WTC11 (cell line): ENCODE results near the gene CORO7. TPM values are rescaled to one million over a fixed set of nuclear protein-coding genes. Genes with fewer than 3 reads are reported as not detected.

ENCODE experiments used
- ATAC-seq: fragments of 200-7000 bp; cut with Tn5 transposase; 2 replicates; pipeline ENCODE4 v1.10.0; 2021; ENCODE audit warnings: mild to moderate bottlenecking, moderate library complexity
- CTCF ChIA-PET: fragments of 300-600 bp; sonication (Branson Sonifier 250); formaldehyde crosslinking; loops from one replicate; lab custom pipeline; 2021; ENCODE audit warnings: antibody characterized with exemption; lab: Charles Lee
- POLR2A ChIA-PET: fragments of 350-600 bp; sonication (Branson Sonifier 250); formaldehyde crosslinking; loops from one replicate; lab custom pipeline; 2021; ENCODE audit warnings: antibody characterized with exemption; lab: Charles Lee
- DNase-seq: peaks from one replicate; pipeline ENCODE4 v3.0.0; 2021; ENCODE audit warnings: low spot score
- H3K27ac Mint-ChIP-seq: 2 replicates; pipeline ENCODE4 v1.8.0; 2021; ENCODE audit warnings: mixed read lengths
- H3K27me3 Mint-ChIP-seq: 2 replicates; pipeline ENCODE4 v1.8.0; 2021; ENCODE audit warnings: low read depth, mild to moderate bottlenecking, moderate library complexity, mixed read lengths
- H3K36me3 Mint-ChIP-seq: 2 replicates; pipeline ENCODE4 v1.8.0; 2021; ENCODE audit warnings: mixed read lengths
- H3K4me1 Mint-ChIP-seq: 2 replicates; pipeline ENCODE4 v1.8.0; 2022; ENCODE audit warnings: mixed read lengths
- H3K4me3 Mint-ChIP-seq: 2 replicates; pipeline ENCODE4 v1.8.0; 2021; ENCODE audit warnings: mild to moderate bottlenecking, moderate library complexity, mixed read lengths
- H3K9me3 Mint-ChIP-seq: 2 replicates; pipeline ENCODE4 v1.8.0; 2021; ENCODE audit warnings: mixed read lengths
- CREM ChIP-seq: sonication (generic); formaldehyde crosslinking; IDR thresholded peaks from 2 replicates; pipeline ENCODE4 v1.8.1; 2022; ENCODE audit warnings: mild to moderate bottlenecking, missing genetic modification reagents, moderate library complexity
- GTF2I ChIP-seq: fragments of 250-450 bp; sonication (Bioruptor Pico); conservative IDR thresholded peaks from 2 replicates; pipeline ENCODE4 v1.4.0; 2021; ENCODE audit warnings: mild to moderate bottlenecking
- NR2C2 ChIP-seq: sonication (generic); formaldehyde crosslinking; IDR thresholded peaks from 2 replicates; pipeline ENCODE4 v1.8.0; 2022; ENCODE audit warnings: mild to moderate bottlenecking, missing genetic modification reagents
- PRRX2 ChIP-seq: fragments of 250-450 bp; sonication (Bioruptor Pico); IDR thresholded peaks from 2 replicates; pipeline ENCODE4 v1.8.0; 2021; ENCODE audit warnings: mild to moderate bottlenecking
- ZNF263 ChIP-seq: sonication (generic); formaldehyde crosslinking; IDR thresholded peaks from 2 replicates; pipeline ENCODE4 v1.8.1; 2022; ENCODE audit warnings: low read depth, mild to moderate bottlenecking, moderate library complexity, missing genetic modification reagents
- ZNF423 ChIP-seq: fragments of 250-450 bp; sonication (Bioruptor Pico); IDR thresholded peaks from 2 replicates; pipeline ENCODE4 v2.1.2; 2022; ENCODE audit warnings: mild to moderate bottlenecking, moderate library complexity
- total RNA-seq: library from RNA; stranded (reverse); gene quantifications from 3 replicates; pipeline ENCODE4 v1.2.3, GENCODE V29; 2021
- TF ChIP-seq, protein P1 (sequence below): sonication (generic); formaldehyde crosslinking; IDR thresholded peaks from 2 replicates; pipeline ENCODE4 v1.8.0; 2023; ENCODE audit warnings: missing genetic modification reagents, mild to moderate bottlenecking, borderline replicate concordance
- TF ChIP-seq, protein P2 (sequence below): sonication (generic); formaldehyde crosslinking; IDR thresholded peaks from 2 replicates; pipeline ENCODE4 v1.8.1; 2023; ENCODE audit warnings: mild to moderate bottlenecking, moderate library complexity, missing genetic modification reagents
- TF ChIP-seq, protein P3 (sequence below): fragments of 250-450 bp; sonication (Bioruptor Pico); IDR thresholded peaks from 2 replicates; pipeline ENCODE4 v1.9.0; 2021; ENCODE audit warnings: mild to moderate bottlenecking
- TF ChIP-seq, protein P4 (sequence below): sonication (generic); formaldehyde crosslinking; IDR thresholded peaks from 2 replicates; pipeline ENCODE4 v1.8.1; 2022; ENCODE audit warnings: missing genetic modification reagents, borderline replicate concordance
- TF ChIP-seq, protein P5 (sequence below): sonication (generic); formaldehyde crosslinking; IDR thresholded peaks from 2 replicates; pipeline ENCODE4 v1.8.1; 2023; ENCODE audit warnings: mild to moderate bottlenecking, missing genetic modification reagents, moderate library complexity
- TF ChIP-seq, protein P6 (sequence below): fragments of 200-600 bp; IDR thresholded peaks from 2 replicates; pipeline ENCODE4 v1.8.0; 2022; ENCODE audit warnings: antibody characterized with exemption
- TF ChIP-seq, protein P7 (sequence below): sonication (generic); formaldehyde crosslinking; IDR thresholded peaks from 2 replicates; pipeline ENCODE4 v1.8.1; 2023; ENCODE audit warnings: mild to moderate bottlenecking, missing genetic modification reagents

CORO7 gene
- total RNA-seq, 1 experiment from 2014 or later, result 45.5 TPM

DNA sequence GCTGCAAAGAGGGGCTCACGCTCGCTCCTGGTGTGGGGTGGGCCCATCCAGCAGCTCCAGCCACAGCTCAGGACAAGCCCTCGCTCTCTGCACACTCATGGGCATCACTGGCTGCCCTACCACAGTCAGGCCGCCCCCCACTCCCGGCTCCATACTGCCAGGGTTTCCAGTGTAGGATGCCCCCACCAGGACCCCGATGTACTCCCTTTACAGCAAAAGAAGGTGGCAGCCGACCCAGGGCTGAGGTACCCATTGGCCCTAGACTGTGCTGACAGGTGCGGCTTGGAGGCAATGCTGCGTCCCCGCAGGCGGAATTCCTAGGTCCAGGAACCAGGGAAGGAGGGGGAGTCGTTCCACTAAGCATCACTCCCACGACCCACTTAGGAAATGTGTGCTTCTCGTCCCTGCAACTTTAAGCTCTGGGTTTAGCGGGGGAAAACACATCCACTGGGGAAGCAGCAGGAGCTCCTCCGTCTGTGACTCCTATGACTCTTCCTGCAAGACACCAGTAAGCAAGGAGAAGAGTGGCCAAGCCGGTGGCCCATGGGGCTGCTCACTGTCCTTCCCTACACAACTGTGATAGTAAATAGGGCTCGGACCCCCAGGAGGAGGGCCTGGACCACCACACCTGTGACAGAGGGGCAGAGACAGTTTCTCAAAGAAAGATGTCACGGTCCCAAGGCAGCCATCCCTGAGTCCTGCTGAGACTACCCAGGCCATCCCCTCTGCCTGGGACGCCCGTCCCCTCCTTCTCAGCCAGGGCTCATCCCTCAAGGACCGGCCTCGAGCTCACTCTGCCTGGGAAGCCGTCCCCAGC is 13.1 kb downstream of the CORO7 start:
- POLR2A ChIA-PET, result interaction anchor here (0.6 to 1.7 kb wide), 6 partner anchors 11 to 434 kb away, joined by 3 to 7 read pairs (median 4); no protein-coding TSS in a partner anchor
- Mint-ChIP-seq H3K4me1 (peaks cover 6% of the 10 kb centered on the region), H3K9me3 (no peaks in the 10 kb centered on the region), H3K36me3 (no peaks in the 10 kb centered on the region), H3K27me3 (no peaks in the 10 kb centered on the region), H3K27ac (no peak overlapping the region), H3K4me3 (no peak overlapping the region)
- CTCF ChIA-PET, result interaction anchor here (0.5 to 8.7 kb wide), 49 partner anchors 12 to 1902 kb away, joined by 3 to 322 read pairs (median 7); partner anchors contain the start of genes CORO7, GLIS2, NMRAL1 and PAM16
- ATAC-seq (no peak), DNase-seq (no peak)
- TF ChIP-seq, protein P1, sequence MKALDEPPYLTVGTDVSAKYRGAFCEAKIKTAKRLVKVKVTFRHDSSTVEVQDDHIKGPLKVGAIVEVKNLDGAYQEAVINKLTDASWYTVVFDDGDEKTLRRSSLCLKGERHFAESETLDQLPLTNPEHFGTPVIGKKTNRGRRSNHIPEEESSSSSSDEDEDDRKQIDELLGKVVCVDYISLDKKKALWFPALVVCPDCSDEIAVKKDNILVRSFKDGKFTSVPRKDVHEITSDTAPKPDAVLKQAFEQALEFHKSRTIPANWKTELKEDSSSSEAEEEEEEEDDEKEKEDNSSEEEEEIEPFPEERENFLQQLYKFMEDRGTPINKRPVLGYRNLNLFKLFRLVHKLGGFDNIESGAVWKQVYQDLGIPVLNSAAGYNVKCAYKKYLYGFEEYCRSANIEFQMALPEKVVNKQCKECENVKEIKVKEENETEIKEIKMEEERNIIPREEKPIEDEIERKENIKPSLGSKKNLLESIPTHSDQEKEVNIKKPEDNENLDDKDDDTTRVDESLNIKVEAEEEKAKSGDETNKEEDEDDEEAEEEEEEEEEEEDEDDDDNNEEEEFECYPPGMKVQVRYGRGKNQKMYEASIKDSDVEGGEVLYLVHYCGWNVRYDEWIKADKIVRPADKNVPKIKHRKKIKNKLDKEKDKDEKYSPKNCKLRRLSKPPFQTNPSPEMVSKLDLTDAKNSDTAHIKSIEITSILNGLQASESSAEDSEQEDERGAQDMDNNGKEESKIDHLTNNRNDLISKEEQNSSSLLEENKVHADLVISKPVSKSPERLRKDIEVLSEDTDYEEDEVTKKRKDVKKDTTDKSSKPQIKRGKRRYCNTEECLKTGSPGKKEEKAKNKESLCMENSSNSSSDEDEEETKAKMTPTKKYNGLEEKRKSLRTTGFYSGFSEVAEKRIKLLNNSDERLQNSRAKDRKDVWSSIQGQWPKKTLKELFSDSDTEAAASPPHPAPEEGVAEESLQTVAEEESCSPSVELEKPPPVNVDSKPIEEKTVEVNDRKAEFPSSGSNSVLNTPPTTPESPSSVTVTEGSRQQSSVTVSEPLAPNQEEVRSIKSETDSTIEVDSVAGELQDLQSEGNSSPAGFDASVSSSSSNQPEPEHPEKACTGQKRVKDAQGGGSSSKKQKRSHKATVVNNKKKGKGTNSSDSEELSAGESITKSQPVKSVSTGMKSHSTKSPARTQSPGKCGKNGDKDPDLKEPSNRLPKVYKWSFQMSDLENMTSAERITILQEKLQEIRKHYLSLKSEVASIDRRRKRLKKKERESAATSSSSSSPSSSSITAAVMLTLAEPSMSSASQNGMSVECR (CRISPR knock-in tag), result 0 out of 2 replicates have a peak, but pooled peaks have one; percentile 20
- no peak for TF ChIP-seq ZNF423

DNA sequence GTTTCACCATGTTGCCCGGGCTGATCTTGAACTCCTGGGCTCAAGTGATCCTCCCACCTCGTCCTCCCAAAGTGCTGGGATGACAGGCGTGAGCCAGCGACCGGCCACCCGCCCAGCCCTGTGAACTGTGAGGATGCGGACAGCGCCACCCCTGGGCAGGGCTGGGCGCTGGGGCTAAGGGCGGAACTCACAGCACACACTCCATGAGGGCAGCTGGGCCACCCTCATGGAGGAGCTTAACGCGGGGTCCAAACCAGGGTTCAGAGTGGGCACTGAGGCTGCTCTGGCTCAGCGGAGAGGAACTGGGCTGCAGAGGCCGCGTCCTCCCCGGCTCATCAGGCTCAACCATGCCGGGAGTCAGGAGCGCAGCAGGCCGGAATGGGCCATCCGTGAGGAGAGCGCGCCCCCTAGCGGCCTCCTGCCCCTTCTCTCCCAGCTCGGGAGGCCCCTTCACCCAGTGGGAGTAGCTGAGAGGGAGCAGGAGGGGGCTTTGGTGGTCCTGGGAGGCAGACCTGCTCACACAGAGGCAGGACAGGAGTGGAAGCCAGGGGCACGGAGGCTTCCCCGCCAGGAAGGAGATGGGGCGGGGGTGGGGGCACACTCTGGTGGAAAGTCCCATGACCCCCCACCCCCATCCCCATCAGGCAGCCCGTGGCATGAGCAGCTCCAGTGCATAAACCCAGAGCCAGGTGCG is 13.8 kb downstream of the CORO7 start:
- CTCF ChIA-PET, result interaction anchor here (0.5 to 8.7 kb wide), 42 partner anchors 12 to 1901 kb away, joined by 3 to 322 read pairs (median 7); partner anchors contain the start of genes CORO7, GLIS2, PAM16 and TFAP4
- Mint-ChIP-seq H3K9me3 (no peaks in the 10 kb centered on the region), H3K27ac (no peak overlapping the region), H3K36me3 (no peaks in the 10 kb centered on the region), H3K27me3 (no peaks in the 10 kb centered on the region), H3K4me1 (peaks cover 6% of the 10 kb centered on the region), H3K4me3 (peak overlapping the region; percentile 30)
- DNase-seq, result peak; percentile 94
- ATAC-seq, result peak; percentile 77
- POLR2A ChIA-PET, result interaction anchor here (0.6 to 1.7 kb wide), 7 partner anchors 10 to 434 kb away, joined by 3 to 7 read pairs (median 4); partner anchors contain the start of gene PAM16
- TF ChIP-seq, protein P2, sequence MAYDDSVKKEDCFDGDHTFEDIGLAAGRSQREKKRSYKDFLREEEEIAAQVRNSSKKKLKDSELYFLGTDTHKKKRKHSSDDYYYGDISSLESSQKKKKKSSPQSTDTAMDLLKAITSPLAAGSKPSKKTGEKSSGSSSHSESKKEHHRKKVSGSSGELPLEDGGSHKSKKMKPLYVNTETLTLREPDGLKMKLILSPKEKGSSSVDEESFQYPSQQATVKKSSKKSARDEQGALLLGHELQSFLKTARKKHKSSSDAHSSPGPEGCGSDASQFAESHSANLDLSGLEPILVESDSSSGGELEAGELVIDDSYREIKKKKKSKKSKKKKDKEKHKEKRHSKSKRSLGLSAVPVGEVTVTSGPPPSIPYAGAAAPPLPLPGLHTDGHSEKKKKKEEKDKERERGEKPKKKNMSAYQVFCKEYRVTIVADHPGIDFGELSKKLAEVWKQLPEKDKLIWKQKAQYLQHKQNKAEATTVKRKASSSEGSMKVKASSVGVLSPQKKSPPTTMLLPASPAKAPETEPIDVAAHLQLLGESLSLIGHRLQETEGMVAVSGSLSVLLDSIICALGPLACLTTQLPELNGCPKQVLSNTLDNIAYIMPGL (CRISPR knock-in tag), result peak; percentile 82
- TF ChIP-seq, protein P3, sequence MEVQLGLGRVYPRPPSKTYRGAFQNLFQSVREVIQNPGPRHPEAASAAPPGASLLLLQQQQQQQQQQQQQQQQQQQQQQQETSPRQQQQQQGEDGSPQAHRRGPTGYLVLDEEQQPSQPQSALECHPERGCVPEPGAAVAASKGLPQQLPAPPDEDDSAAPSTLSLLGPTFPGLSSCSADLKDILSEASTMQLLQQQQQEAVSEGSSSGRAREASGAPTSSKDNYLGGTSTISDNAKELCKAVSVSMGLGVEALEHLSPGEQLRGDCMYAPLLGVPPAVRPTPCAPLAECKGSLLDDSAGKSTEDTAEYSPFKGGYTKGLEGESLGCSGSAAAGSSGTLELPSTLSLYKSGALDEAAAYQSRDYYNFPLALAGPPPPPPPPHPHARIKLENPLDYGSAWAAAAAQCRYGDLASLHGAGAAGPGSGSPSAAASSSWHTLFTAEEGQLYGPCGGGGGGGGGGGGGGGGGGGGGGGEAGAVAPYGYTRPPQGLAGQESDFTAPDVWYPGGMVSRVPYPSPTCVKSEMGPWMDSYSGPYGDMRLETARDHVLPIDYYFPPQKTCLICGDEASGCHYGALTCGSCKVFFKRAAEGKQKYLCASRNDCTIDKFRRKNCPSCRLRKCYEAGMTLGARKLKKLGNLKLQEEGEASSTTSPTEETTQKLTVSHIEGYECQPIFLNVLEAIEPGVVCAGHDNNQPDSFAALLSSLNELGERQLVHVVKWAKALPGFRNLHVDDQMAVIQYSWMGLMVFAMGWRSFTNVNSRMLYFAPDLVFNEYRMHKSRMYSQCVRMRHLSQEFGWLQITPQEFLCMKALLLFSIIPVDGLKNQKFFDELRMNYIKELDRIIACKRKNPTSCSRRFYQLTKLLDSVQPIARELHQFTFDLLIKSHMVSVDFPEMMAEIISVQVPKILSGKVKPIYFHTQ (CRISPR knock-in tag), result no peak
- TF ChIP-seq ZNF263 (CRISPR knock-in tag) (peak; percentile 35; the same call in 1 of the 2 replicates), NR2C2 (no peak), CREM (CRISPR knock-in tag) (no peak), GTF2I (CRISPR knock-in tag) (no peak), PRRX2 (no peak)
- TF ChIP-seq, protein P4, sequence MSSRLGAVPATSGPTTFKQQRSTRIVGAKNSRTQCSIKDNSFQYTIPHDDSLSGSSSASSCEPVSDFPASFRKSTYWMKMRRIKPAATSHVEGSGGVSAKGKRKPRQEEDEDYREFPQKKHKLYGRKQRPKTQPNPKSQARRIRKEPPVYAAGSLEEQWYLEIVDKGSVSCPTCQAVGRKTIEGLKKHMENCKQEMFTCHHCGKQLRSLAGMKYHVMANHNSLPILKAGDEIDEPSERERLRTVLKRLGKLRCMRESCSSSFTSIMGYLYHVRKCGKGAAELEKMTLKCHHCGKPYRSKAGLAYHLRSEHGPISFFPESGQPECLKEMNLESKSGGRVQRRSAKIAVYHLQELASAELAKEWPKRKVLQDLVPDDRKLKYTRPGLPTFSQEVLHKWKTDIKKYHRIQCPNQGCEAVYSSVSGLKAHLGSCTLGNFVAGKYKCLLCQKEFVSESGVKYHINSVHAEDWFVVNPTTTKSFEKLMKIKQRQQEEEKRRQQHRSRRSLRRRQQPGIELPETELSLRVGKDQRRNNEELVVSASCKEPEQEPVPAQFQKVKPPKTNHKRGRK (CRISPR knock-in tag), result no peak
- TF ChIP-seq, protein P5, sequence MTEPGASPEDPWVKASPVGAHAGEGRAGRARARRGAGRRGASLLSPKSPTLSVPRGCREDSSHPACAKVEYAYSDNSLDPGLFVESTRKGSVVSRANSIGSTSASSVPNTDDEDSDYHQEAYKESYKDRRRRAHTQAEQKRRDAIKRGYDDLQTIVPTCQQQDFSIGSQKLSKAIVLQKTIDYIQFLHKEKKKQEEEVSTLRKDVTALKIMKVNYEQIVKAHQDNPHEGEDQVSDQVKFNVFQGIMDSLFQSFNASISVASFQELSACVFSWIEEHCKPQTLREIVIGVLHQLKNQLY (CRISPR knock-in tag), result no peak
- TF ChIP-seq, protein P6, sequence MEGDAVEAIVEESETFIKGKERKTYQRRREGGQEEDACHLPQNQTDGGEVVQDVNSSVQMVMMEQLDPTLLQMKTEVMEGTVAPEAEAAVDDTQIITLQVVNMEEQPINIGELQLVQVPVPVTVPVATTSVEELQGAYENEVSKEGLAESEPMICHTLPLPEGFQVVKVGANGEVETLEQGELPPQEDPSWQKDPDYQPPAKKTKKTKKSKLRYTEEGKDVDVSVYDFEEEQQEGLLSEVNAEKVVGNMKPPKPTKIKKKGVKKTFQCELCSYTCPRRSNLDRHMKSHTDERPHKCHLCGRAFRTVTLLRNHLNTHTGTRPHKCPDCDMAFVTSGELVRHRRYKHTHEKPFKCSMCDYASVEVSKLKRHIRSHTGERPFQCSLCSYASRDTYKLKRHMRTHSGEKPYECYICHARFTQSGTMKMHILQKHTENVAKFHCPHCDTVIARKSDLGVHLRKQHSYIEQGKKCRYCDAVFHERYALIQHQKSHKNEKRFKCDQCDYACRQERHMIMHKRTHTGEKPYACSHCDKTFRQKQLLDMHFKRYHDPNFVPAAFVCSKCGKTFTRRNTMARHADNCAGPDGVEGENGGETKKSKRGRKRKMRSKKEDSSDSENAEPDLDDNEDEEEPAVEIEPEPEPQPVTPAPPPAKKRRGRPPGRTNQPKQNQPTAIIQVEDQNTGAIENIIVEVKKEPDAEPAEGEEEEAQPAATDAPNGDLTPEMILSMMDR, result peak; percentile 97
- TF ChIP-seq, protein P7, sequence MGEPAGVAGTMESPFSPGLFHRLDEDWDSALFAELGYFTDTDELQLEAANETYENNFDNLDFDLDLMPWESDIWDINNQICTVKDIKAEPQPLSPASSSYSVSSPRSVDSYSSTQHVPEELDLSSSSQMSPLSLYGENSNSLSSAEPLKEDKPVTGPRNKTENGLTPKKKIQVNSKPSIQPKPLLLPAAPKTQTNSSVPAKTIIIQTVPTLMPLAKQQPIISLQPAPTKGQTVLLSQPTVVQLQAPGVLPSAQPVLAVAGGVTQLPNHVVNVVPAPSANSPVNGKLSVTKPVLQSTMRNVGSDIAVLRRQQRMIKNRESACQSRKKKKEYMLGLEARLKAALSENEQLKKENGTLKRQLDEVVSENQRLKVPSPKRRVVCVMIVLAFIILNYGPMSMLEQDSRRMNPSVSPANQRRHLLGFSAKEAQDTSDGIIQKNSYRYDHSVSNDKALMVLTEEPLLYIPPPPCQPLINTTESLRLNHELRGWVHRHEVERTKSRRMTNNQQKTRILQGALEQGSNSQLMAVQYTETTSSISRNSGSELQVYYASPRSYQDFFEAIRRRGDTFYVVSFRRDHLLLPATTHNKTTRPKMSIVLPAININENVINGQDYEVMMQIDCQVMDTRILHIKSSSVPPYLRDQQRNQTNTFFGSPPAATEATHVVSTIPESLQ (CRISPR knock-in tag), result no peak
